H1 (cell line): ENCODE measurements around the gene HOXA13. TPM values are rescaled to one million over a fixed set of nuclear protein-coding genes. Genes with fewer than 3 reads are reported as not detected.

Experiments
- CTCF ChIA-PET: fragments of 300-600 bp; sonication (Branson Sonifier 250); formaldehyde crosslinking; loops from one replicate; lab custom pipeline; 2021; ENCODE audit not compliant: partially characterized antibody; lab: Charles Lee
- POLR2A ChIA-PET: fragments of 300-600 bp; sonication (Branson Sonifier 250); formaldehyde crosslinking; loops from one replicate; lab custom pipeline; 2021; ENCODE audit warnings: inconsistent platforms; ENCODE audit not compliant: partially characterized antibody; lab: Charles Lee
- DNase-seq, 2 experiments: peaks; one replicate each; pipeline versions ENCODE4 v3.0.0 to v3.0.0-alpha.2; 2010 to 2022; ENCODE audit warnings: low spot score in 2 of 2, low read depth in 1 of 2, mixed read lengths in 1 of 2
- FAIRE-seq: peaks from 2 replicates; lab custom pipeline; 2011; peaks lifted over from hg19 to GRCh38; lab: Jason Lieb, UNC
- H2AFZ ChIP-seq: 2 replicates; pipeline ENCODE4 v1.8.1; 2012; ENCODE audit warnings: low read length, inconsistent platforms
- H2AK5ac ChIP-seq: 2 replicates; pipeline ENCODE4 v1.6.1; 2013; ENCODE audit warnings: low read depth, low read length
- H2BK120ac ChIP-seq: replicated peaks from 2 replicates; pipeline ENCODE3; 2013; ENCODE audit warnings: low read depth, low read length, inconsistent platforms
- H2BK12ac ChIP-seq: 2 replicates; pipeline ENCODE4 v1.6.1; 2013; ENCODE audit warnings: low read depth, low read length
- H2BK15ac ChIP-seq: 2 replicates; pipeline ENCODE4 v1.6.1; 2013; ENCODE audit warnings: low read length
- H2BK20ac ChIP-seq: 2 replicates; pipeline ENCODE4 v1.6.1; 2013; ENCODE audit warnings: low read length
- H2BK5ac ChIP-seq: 2 replicates; pipeline ENCODE4 v1.6.1; 2013; ENCODE audit warnings: low read depth, low read length
- H3K14ac ChIP-seq: 2 replicates; pipeline ENCODE4 v1.6.1; 2013; ENCODE audit warnings: inconsistent platforms; ENCODE audit not compliant: insufficient read length
- H3K18ac ChIP-seq: 2 replicates; pipeline ENCODE4 v1.6.1; 2013; ENCODE audit warnings: low read length; ENCODE audit errors: extremely low read depth
- H3K23ac ChIP-seq: 2 replicates; pipeline ENCODE4 v1.6.1; 2013; ENCODE audit warnings: inconsistent platforms; ENCODE audit not compliant: insufficient read length
- H3K23me2 ChIP-seq: 2 replicates; pipeline ENCODE4 v1.6.1; 2013; ENCODE audit warnings: low read depth, low read length
- H3K27ac ChIP-seq: 2 replicates; pipeline ENCODE4 v1.6.1; 2011; ENCODE audit warnings: low read depth, low read length, inconsistent platforms
- H3K27me3 ChIP-seq, 4 experiments: replicated peaks in 1 of 4; 1 replicate in 1 of 4; 2 replicates in 3 of 4; pipeline versions ENCODE4 v1.6.1 to v1.8.1; 2011 to 2013; ENCODE audit warnings: low read length in 3 of 4, mild to moderate bottlenecking in 3 of 4, inconsistent platforms in 2 of 4, mixed read lengths in 2 of 4, moderate library complexity in 1 of 4; ENCODE audit not compliant: control insufficient read depth in 3 of 4, insufficient read depth in 3 of 4; ENCODE audit errors: extremely low read depth in 1 of 4
- H3K36me3 ChIP-seq, 4 experiments: 2 replicates each; pipeline versions ENCODE4 v1.6.1 to v1.8.1; 2011 to 2013; ENCODE audit warnings: mild to moderate bottlenecking in 4 of 4, low read length in 3 of 4, moderate library complexity in 2 of 4, control low read depth in 1 of 4, inconsistent platforms in 1 of 4; ENCODE audit not compliant: insufficient read depth in 4 of 4, control insufficient read depth in 2 of 4
- H3K4ac ChIP-seq: replicated peaks from 2 replicates; pipeline ENCODE3; 2013; ENCODE audit warnings: low read length, low read depth, mixed read lengths, inconsistent platforms; ENCODE audit not compliant: insufficient read length
- H3K4me1 ChIP-seq, 4 experiments: replicated peaks in 1 of 4; 1 replicate in 1 of 4; 2 replicates in 3 of 4; pipeline versions ENCODE4 v1.6.1 to v1.8.1; 2011 to 2013; ENCODE audit warnings: low read length in 3 of 4, inconsistent platforms in 2 of 4, mixed read lengths in 1 of 4; ENCODE audit not compliant: insufficient read depth in 4 of 4, control insufficient read depth in 3 of 4
- H3K4me2 ChIP-seq, 2 experiments: 2 replicates each; pipeline versions ENCODE4 v1.6.1 to v1.8.1; 2011 to 2013; ENCODE audit warnings: low read depth in 2 of 2, low read length in 2 of 2, control low read depth in 1 of 2, inconsistent platforms in 1 of 2, mild to moderate bottlenecking in 1 of 2; ENCODE audit not compliant: insufficient read depth in 1 of 2
- H3K4me3 ChIP-seq, 4 experiments: fragments of 200-600, 300-600 bp in 1 of 4; sonication (generic), shearing (Covaris generic), sonication (Bioruptor Twin) in 1 of 4; 2 replicates each; pipeline versions ENCODE4 v1.5.1 to v1.8.1; 2011 to 2016; ENCODE audit warnings: low read length in 4 of 4, low read depth in 3 of 4, control low read depth in 2 of 4, inconsistent platforms in 2 of 4, mild to moderate bottlenecking in 2 of 4, mixed read lengths in 1 of 4, moderate library complexity in 1 of 4; ENCODE audit not compliant: insufficient read depth in 2 of 4; ENCODE audit errors: extremely low read depth in 1 of 4
- H3K56ac ChIP-seq: replicated peaks from 2 replicates; pipeline ENCODE3; 2013; ENCODE audit warnings: low read depth, mild to moderate bottlenecking, mixed read lengths, low read length, inconsistent platforms; ENCODE audit not compliant: insufficient read length
- H3K79me1 ChIP-seq: 2 replicates; pipeline ENCODE4 v1.6.1; 2013; ENCODE audit warnings: low read depth, low read length, control low read depth
- H3K79me2 ChIP-seq, 2 experiments: 2 replicates each; pipeline versions ENCODE4 v1.6.1 to v1.8.1; 2012 to 2013; ENCODE audit warnings: low read length in 2 of 2, mild to moderate bottlenecking in 2 of 2, inconsistent platforms in 1 of 2; ENCODE audit not compliant: insufficient read depth in 2 of 2, control insufficient read depth in 1 of 2
- H3K9ac ChIP-seq, 4 experiments: replicated peaks in 1 of 4; 1 replicate in 1 of 4; 2 replicates in 3 of 4; pipeline versions ENCODE4 v1.6.1 to v1.8.1; 2011 to 2013; ENCODE audit warnings: low read depth in 3 of 4, low read length in 3 of 4, control low read depth in 2 of 4, mild to moderate bottlenecking in 2 of 4, moderate library complexity in 2 of 4, inconsistent platforms in 1 of 4; ENCODE audit errors: extremely low read depth in 1 of 4
- H3K9me3 ChIP-seq, 2 experiments: 2 replicates each; pipeline versions ENCODE4 v1.6.1 to v1.8.1; 2012 to 2013; ENCODE audit warnings: mild to moderate bottlenecking in 2 of 2, moderate library complexity in 2 of 2, control low read depth in 1 of 2, inconsistent platforms in 1 of 2, low read depth in 1 of 2, low read length in 1 of 2, mixed read lengths in 1 of 2; ENCODE audit not compliant: insufficient read depth in 2 of 2
- H4K20me1 ChIP-seq, 2 experiments: replicated peaks in 1 of 2; 2 replicates each; pipeline versions ENCODE3 to v1.8.1; 2011 to 2013; ENCODE audit warnings: inconsistent platforms in 2 of 2, low read length in 2 of 2, mild to moderate bottlenecking in 1 of 2; ENCODE audit not compliant: insufficient read depth in 2 of 2, control insufficient read depth in 1 of 2
- H4K5ac ChIP-seq: 2 replicates; pipeline ENCODE4 v1.6.1; 2013; ENCODE audit warnings: low read length, low read depth, mixed read lengths, inconsistent platforms; ENCODE audit not compliant: insufficient read length
- H4K8ac ChIP-seq: 2 replicates; pipeline ENCODE4 v1.8.0; 2013; ENCODE audit warnings: mild to moderate bottlenecking, moderate library complexity, low read length, inconsistent platforms; ENCODE audit not compliant: insufficient read depth; ENCODE audit errors: extremely low read depth
- H4K91ac ChIP-seq: replicated peaks from 2 replicates; pipeline ENCODE3; 2013; ENCODE audit warnings: low read length, mixed read lengths, inconsistent platforms; ENCODE audit not compliant: insufficient read length
- CTBP2 ChIP-seq: IDR thresholded peaks from 2 replicates; pipeline ENCODE4 v1.7.0; 2011; ENCODE audit warnings: borderline replicate concordance, mild to moderate bottlenecking, moderate library complexity, mixed read lengths, low read length; ENCODE audit not compliant: insufficient read depth, insufficient read length
- EP300 ChIP-seq, 2 experiments: IDR thresholded peaks; 1 replicate in 1 of 2; 2 replicates in 1 of 2; pipeline ENCODE4 v1.6.1; 2011 to 2012; ENCODE audit warnings: low read depth in 2 of 2, low read length in 2 of 2, mild to moderate bottlenecking in 2 of 2, borderline replicate concordance in 1 of 2, inconsistent platforms in 1 of 2, moderate library complexity in 1 of 2
- EZH2 ChIP-seq: fragments of 200-600 bp; sonication (generic); IDR thresholded peaks from 2 replicates; pipeline ENCODE4 v1.7.1; 2012; ENCODE audit warnings: low read depth, mild to moderate bottlenecking, moderate library complexity, low read length, inconsistent platforms; ENCODE audit not compliant: severe bottlenecking
- GABPA ChIP-seq: IDR thresholded peaks from 2 replicates; pipeline ENCODE4 v1.6.1; 2011; ENCODE audit warnings: mild to moderate bottlenecking, low read length, moderate library complexity, borderline replicate concordance; ENCODE audit not compliant: insufficient read depth
- GTF2F1 ChIP-seq: IDR thresholded peaks from 2 replicates; pipeline ENCODE4 v1.6.1; 2012; ENCODE audit warnings: low read depth, low read length, improper control_type of control experiment, borderline replicate concordance
- KDM4A ChIP-seq: IDR thresholded peaks from one replicate; pipeline ENCODE4 v1.7.1; 2012; ENCODE audit warnings: low read depth, mild to moderate bottlenecking, moderate library complexity, low read length, inconsistent platforms; ENCODE audit not compliant: severe bottlenecking
- MAX ChIP-seq: IDR thresholded peaks from 2 replicates; pipeline ENCODE4 v1.6.1; 2012; ENCODE audit warnings: inconsistent platforms
- RFX5 ChIP-seq: IDR thresholded peaks from 2 replicates; pipeline ENCODE4 v1.6.1; 2011; ENCODE audit warnings: low read depth, low read length, improper control_type of control experiment, borderline replicate concordance
- RXRA ChIP-seq: IDR thresholded peaks from 2 replicates; pipeline ENCODE4 v1.6.1; 2011; ENCODE audit warnings: low read depth, mild to moderate bottlenecking, low read length, moderate library complexity; ENCODE audit not compliant: insufficient read depth
- TEAD4 ChIP-seq: IDR thresholded peaks from 2 replicates; pipeline ENCODE4 v1.6.1; 2012; ENCODE audit warnings: low read depth, low read length, inconsistent platforms, mixed read lengths
- WGBS, 2 experiments: shearing (Covaris generic) in 1 of 2; methylation state at CpG; one replicate each; pipeline versions ENCODE4 v1.1.6 to v1.1.7; 2013 to 2015; ENCODE audit warnings: low lambda C conversion rate in 2 of 2, mixed read lengths in 2 of 2, inconsistent platforms in 1 of 2, low coverage in 1 of 2, missing lambda C conversion rate in 1 of 2; ENCODE audit not compliant: insufficient replicate concordance in 2 of 2, insufficient coverage in 1 of 2, insufficient read length in 1 of 2; ENCODE audit errors: extremely low coverage in 1 of 2, missing lambda C conversion rate in 1 of 2; 5-methylcytosine and 5-hydroxymethylcytosine counted together
- polyA plus RNA-seq, 7 experiments: library from polyadenylated mRNA; depleted of rRNA in 3 of 7; stranded (reverse) in 5 of 7; unstranded in 2 of 7; fragments of >200 nt in 5 of 7; fragments of 200-250 nt in 2 of 7; gene quantifications; 1 replicate in 5 of 7; 2 replicates in 1 of 7; 4 replicates in 1 of 7; pipeline versions ENCODE4 v1.2.1 to v1.2.3, GENCODE V29; 2011 to 2013; ENCODE audit warnings: missing spikeins in 2 of 7, mixed read lengths in 2 of 7
- total RNA-seq: library from RNA; stranded (reverse); fragmentation: NEBNext Ultra II Directional; extraction: Animal tissue kit (Norgen Biotek cat#: 25700); gene quantifications from 2 replicates; pipeline ENCODE4 v1.2.1, GENCODE V29; 2021

The HOXA13 gene
- total and polyA plus RNA-seq, 2 of the 8 experiments (the other 6 are each of a cell fraction or from before 2014, with no cell fraction given), result not detected

DNA sequence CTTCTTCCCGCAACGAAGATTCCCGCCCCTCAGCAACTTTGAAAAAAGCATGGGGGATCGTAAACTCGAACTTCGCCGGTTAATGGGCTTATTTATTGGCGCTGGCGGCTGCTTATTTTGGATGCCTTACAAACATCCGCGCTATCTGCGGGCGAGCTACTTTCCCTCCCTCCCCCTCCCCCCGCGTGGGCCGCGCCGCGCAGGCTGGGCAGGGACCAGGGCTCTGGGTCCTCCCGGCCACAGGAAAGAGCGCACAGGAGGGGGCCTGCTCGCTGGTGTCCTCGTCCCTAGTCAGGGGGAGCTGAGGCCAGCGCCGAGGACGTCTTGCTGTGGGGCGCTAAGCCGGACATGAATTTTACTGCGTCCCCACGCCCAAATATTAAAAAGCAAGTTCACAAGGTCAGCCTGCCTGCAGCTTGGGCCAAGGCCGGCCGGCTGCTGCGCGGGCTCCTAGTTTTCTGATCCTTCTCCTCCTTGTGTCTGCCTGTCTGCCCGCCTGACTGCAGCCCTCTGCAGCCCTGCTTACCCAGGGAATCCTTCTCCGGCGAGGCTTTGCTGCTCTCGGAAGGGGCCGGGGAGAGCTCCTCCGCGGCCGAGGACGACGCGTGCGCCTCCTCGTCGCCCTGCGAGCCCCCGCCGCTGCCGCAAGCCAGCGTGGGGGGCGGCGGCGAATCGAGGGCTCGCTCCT is 26.9 kb downstream of the HOXA13 start:
- peak overlapping the region; percentile 19 to 35; a peak in 3 of 4 replicates for H3K4me2 ChIP-seq
- H2BK5ac ChIP-seq, result no peak overlapping the region
- no peak overlapping the region for H3K4ac ChIP-seq
- peaks cover 95 to 100% (median 100%) of the 10 kb centered on the region in 4 experiments for H3K27me3 ChIP-seq
- H4K20me1 ChIP-seq, result peaks cover 40 to 63% of the 10 kb centered on the region in 2 experiments
- H4K5ac ChIP-seq, result no peak overlapping the region
- POLR2A ChIA-PET, result no interaction called here
- CTCF ChIA-PET, result interaction anchor here (0.6 to 5.4 kb wide), 6 partner anchors 10 to 51 kb away, joined by 3 to 20 read pairs (median 4); partner anchors contain the start of gene HOXA5
- WGBS, 2 experiments, result 3% methylated on average over 56 of the region's 58 CpGs; no CpG with 5 or more reads in 1 of the 2 experiments
- no peak overlapping the region for H3K9ac ChIP-seq
- no peaks in the 10 kb centered on the region; a peak in 1 of 4 replicates for H3K9me3 ChIP-seq
- no peak overlapping the region for H2BK20ac ChIP-seq
- H3K14ac ChIP-seq, result no peak overlapping the region
- DNase-seq (peak in 1 of 2 experiments; percentile 61), FAIRE-seq (no peak)
- H3K79me2 ChIP-seq, result no peaks in the 10 kb centered on the region
- peak overlapping the region in 1 of 4 experiments; percentile 36; a peak in 2 of 8 replicates for H3K4me3 ChIP-seq
- no peaks in the 10 kb centered on the region; the same call in 1 of the 2 replicates for H3K23me2 ChIP-seq
- H3K4me1 ChIP-seq, result peaks cover 4 to 11% (median 5%) of the 10 kb centered on the region in 4 experiments; a peak in 5 of 7 replicates
- no peak overlapping the region for H2BK15ac ChIP-seq
- H3K56ac ChIP-seq, result no peak overlapping the region
- no peak overlapping the region; the same call in 1 of the 2 replicates for H3K18ac ChIP-seq
- no peak overlapping the region for H3K23ac ChIP-seq
- no peaks in the 10 kb centered on the region for H3K79me1 ChIP-seq
- no peak overlapping the region for H3K27ac ChIP-seq
- H2BK120ac ChIP-seq, result no peak overlapping the region
- no peak overlapping the region for H2AK5ac ChIP-seq
- peak overlapping the region; percentile 62; the same call in 1 of the 2 replicates for H4K8ac ChIP-seq
- H3K36me3 ChIP-seq, result peaks cover 0 to 18% (median 0%) of the 10 kb centered on the region in 4 experiments; a peak in 1 of 8 replicates
- no peak overlapping the region for H2AFZ ChIP-seq
- H2BK12ac ChIP-seq, result no peak overlapping the region
- no peak overlapping the region for H4K91ac ChIP-seq
- TF ChIP-seq GABPA (no peak), CTBP2 (peak; percentile 56), GTF2F1 (no peak), RXRA (no peak), MAX (no peak), EZH2 (peak; percentile 77), KDM4A (no peak), EP300 (IDR thresholded peaks at IDR 0.05; ENCODE audit: borderline replicate concordance in 1 of 2, low read depth in 2 of 2, low read length in 2 of 2) (no peak), TEAD4 (no peak), RFX5 (no peak)
